LNCAP (cell line): ENCODE results near the gene ACTA2.

Source experiments
- CTCF ChIP-seq: fragments of 450-650 bp; IDR thresholded peaks from 2 replicates; pipeline ENCODE4 v1.5.1; 2017; ENCODE audit warnings: mild to moderate bottlenecking

The ACTA2 gene

GRCh38 chr10:88896372-88896993, 56.1 kb downstream of the ACTA2 start:
- no peak for TF ChIP-seq CTCF

- no peak for TF ChIP-seq CTCF
These were observed 57.3 kb downstream of the ACTA2 start for GRCh38 chr10:88895250-88895649.

- TF ChIP-seq CTCF, result no peak
These were observed 59.0 kb downstream of the ACTA2 start for GRCh38 chr10:88893611-88894010.

GRCh38 chr10:88892222-88892967, 60.2 kb downstream of the ACTA2 start:
- TF ChIP-seq CTCF, result no peak

GRCh38 chr10:88890681-88891381, 61.7 kb downstream of the ACTA2 start:
- no peak for TF ChIP-seq CTCF

- TF ChIP-seq CTCF, result no peak
These were observed 62.8 kb downstream of the ACTA2 start for GRCh38 chr10:88889559-88890337.

- no peak for TF ChIP-seq CTCF
These were observed 63.6 kb downstream of the ACTA2 start for GRCh38 chr10:88888810-88889445.
